Stomach (tissue), 9 donors: ENCODE results near the gene LUZP2. TPM values are rescaled to one million over a fixed set of nuclear protein-coding genes. Genes with fewer than 3 reads are reported as not detected.

Experiments used
- DNase-seq, 2 donors: peaks; one replicate each; pipeline versions ENCODE4 v3.0.0 to v3.0.0-alpha.2; 2013 to 2019
- H3K27ac ChIP-seq, 5 donors: fragments of 200-600 bp in 4 of 5; sonication (generic) in 4 of 5; one replicate each; pipeline ENCODE4 v1.5.1; 2013 to 2019; ENCODE audit warnings: mild to moderate bottlenecking in 1 of 5, moderate library complexity in 1 of 5
- H3K27me3 ChIP-seq, 3 donors: fragments of 200-600 bp; sonication (generic); one replicate each; pipeline ENCODE4 v1.5.1; 2017 to 2019; ENCODE audit warnings: mixed run types in 1 of 3
- H3K36me3 ChIP-seq, 4 donors: fragments of 200-600 bp; sonication (generic); 1 replicate in 3 of 4; 2 replicates in 1 of 4; pipeline ENCODE4 v1.5.1; 2016 to 2019
- H3K4me1 ChIP-seq, 4 donors: fragments of 200-600 bp; sonication (generic); one replicate each; pipeline ENCODE4 v1.5.1; 2016 to 2019
- H3K4me3 ChIP-seq, 4 donors: fragments of 200-600 bp; sonication (generic) in 3 of 4; one replicate each; pipeline ENCODE4 v1.5.1; 2016 to 2019; ENCODE audit warnings: mild to moderate bottlenecking in 1 of 4
- H3K9me3 ChIP-seq, 4 donors: fragments of 200-600 bp; sonication (generic); one replicate each; pipeline ENCODE4 v1.5.1; 2016 to 2019
- CTCF ChIP-seq, 7 experiments: fragments of 450-650 bp in 4 of 7; fragments of 200-600 bp in 3 of 7; sonication (generic) in 3 of 7; IDR thresholded peaks; one replicate each; pipeline ENCODE4 v1.5.1; 2016 to 2019; ENCODE audit warnings: antibody characterized with exemption in 7 of 7, control low read depth in 2 of 7, mild to moderate bottlenecking in 1 of 7
- EP300 ChIP-seq: sonication (generic); formaldehyde crosslinking; IDR thresholded peaks from one replicate; pipeline ENCODE4 v1.6.1; 2017; ENCODE audit warnings: antibody characterized with exemption
- POLR2A ChIP-seq, 4 donors: fragments of 450-650 bp; IDR thresholded peaks; one replicate each; pipeline ENCODE4 v1.6.1; 2016; ENCODE audit warnings: antibody characterized with exemption in 4 of 4, control low read depth in 2 of 4, mild to moderate bottlenecking in 1 of 4, moderate library complexity in 1 of 4
- POLR2AphosphoS5 ChIP-seq, 3 donors: sonication (generic); formaldehyde crosslinking; IDR thresholded peaks; one replicate each; pipeline ENCODE4 v1.6.1; 2016; ENCODE audit warnings: antibody characterized with exemption in 3 of 3
- WGBS, 5 donors: extraction: QIAGEN DNeasy Blood & Tissue Kit in 3 of 5; methylation state at CpG; one replicate each; pipeline versions ENCODE4 v1.1.5 to v1.1.7; 2013 to 2018; 5-methylcytosine and 5-hydroxymethylcytosine counted together
- intact Hi-C: fragments of 100-400 bp; cut with DNase I; formaldehyde crosslinking; loops from one replicate; pipeline ENCODE4 v1.15.1; 2023; ENCODE audit warnings: low total_unique reads
- polyA plus RNA-seq, 3 donors: library from polyadenylated mRNA; stranded (reverse); fragments of 200-250 nt; gene quantifications; one replicate each; pipeline ENCODE4 v1.2.3, GENCODE V29; 2013
- total RNA-seq, 5 donors: library from RNA; depleted of rRNA; stranded (reverse); fragments of >200 nt; gene quantifications; one replicate each; pipeline versions ENCODE4 v1.1.0 to v1.2.3, GENCODE V29; 2014 to 2016
- donor health status: healthy with polysubstance abuse.
- donor health status: Bipolar disorder and iron deficiency.
- donor health status: healthy.

The LUZP2 gene
- total and polyA plus RNA-seq, 8 donors, result 0.06 to 6.8 (median 0.23) TPM; not detected in 4

GRCh38 chr11:24556693-24557092 lies 59.8 kb downstream of the LUZP2 start:
- 70 to 81% (median 75%) methylated on average over 3 of the region's 3 CpGs for WGBS, 5 donors
- Histone ChIP-seq H3K4me1 (no peaks in the 10 kb centered on the region), H3K36me3 (no peaks in the 10 kb centered on the region), H3K9me3 (no peaks in the 10 kb centered on the region), H3K27me3 (no peaks in the 10 kb centered on the region), H3K27ac (no peak overlapping the region), H3K4me3 (no peak overlapping the region)
- TF ChIP-seq POLR2AphosphoS5 (IDR thresholded peaks at IDR 0.05) (no peak), CTCF (IDR thresholded peaks at IDR 0.05) (no peak)
- DNase-seq, result no peak
- intact Hi-C loops, result no loop called here

- Histone ChIP-seq H3K9me3 (no peaks in the 10 kb centered on the region), H3K4me3 (no peak overlapping the region), H3K27ac (no peak overlapping the region), H3K36me3 (no peaks in the 10 kb centered on the region), H3K4me1 (no peaks in the 10 kb centered on the region), H3K27me3 (no peaks in the 10 kb centered on the region)
- TF ChIP-seq POLR2AphosphoS5 (IDR thresholded peaks at IDR 0.05) (no peak), EP300 (no peak), POLR2A (IDR thresholded peaks at IDR 0.05) (no peak), CTCF (IDR thresholded peaks at IDR 0.05) (no peak)
- intact Hi-C loops, result no loop called here
- no peak for DNase-seq
Observed at GRCh38 chr11:24559315-24559714, 62.5 kb downstream of the LUZP2 start.

GRCh38 chr11:24560324-24560723 lies 63.5 kb downstream of the LUZP2 start:
- WGBS, 5 donors, result 46 to 62% (median 58%) methylated on average over 4 of the region's 4 CpGs
- Histone ChIP-seq H3K9me3 (no peaks in the 10 kb centered on the region), H3K36me3 (no peaks in the 10 kb centered on the region), H3K4me3 (no peak overlapping the region), H3K27me3 (no peaks in the 10 kb centered on the region), H3K27ac (no peak overlapping the region), H3K4me1 (no peaks in the 10 kb centered on the region)
- DNase-seq, result peak in 1 of 2 donors; percentile 19
- intact Hi-C loops, result no loop called here
- TF ChIP-seq POLR2AphosphoS5 (IDR thresholded peaks at IDR 0.05), result no peak
- TF ChIP-seq EP300, result no peak
- TF ChIP-seq CTCF (IDR thresholded peaks at IDR 0.05), result no peak
- no peak for TF ChIP-seq POLR2A (IDR thresholded peaks at IDR 0.05)

GRCh38 chr11:24567380-24567779 lies 70.5 kb downstream of the LUZP2 start:
- Histone ChIP-seq H3K9me3 (no peaks in the 10 kb centered on the region), H3K36me3 (no peaks in the 10 kb centered on the region), H3K4me1 (no peaks in the 10 kb centered on the region), H3K27ac (no peak overlapping the region), H3K27me3 (no peaks in the 10 kb centered on the region), H3K4me3 (no peak overlapping the region)
- no peak for DNase-seq
- intact Hi-C loops, result no loop called here
- no peak for TF ChIP-seq POLR2AphosphoS5 (IDR thresholded peaks at IDR 0.05)
- no peak for TF ChIP-seq EP300
- no peak for TF ChIP-seq CTCF (IDR thresholded peaks at IDR 0.05)
- TF ChIP-seq POLR2A (IDR thresholded peaks at IDR 0.05), result no peak

GRCh38 chr11:24572376-24572775 lies 75.5 kb downstream of the LUZP2 start:
- Histone ChIP-seq H3K27me3 (no peaks in the 10 kb centered on the region), H3K4me3 (no peak overlapping the region), H3K27ac (no peak overlapping the region), H3K9me3 (no peaks in the 10 kb centered on the region), H3K36me3 (no peaks in the 10 kb centered on the region), H3K4me1 (peaks cover 0 to 6% (median 0%) of the 10 kb centered on the region in 4 donors)
- WGBS, 5 donors, result 88 to 95% (median 92%) methylated on average over 1 of the region's 1 CpG
- no peak for TF ChIP-seq POLR2AphosphoS5 (IDR thresholded peaks at IDR 0.05)
- no peak for TF ChIP-seq EP300
- TF ChIP-seq POLR2A (IDR thresholded peaks at IDR 0.05), result no peak
- no peak for TF ChIP-seq CTCF (IDR thresholded peaks at IDR 0.05)
- no peak for DNase-seq
- intact Hi-C loops, result no loop called here
